Measurements from ENCODE around the gene MYO5A. TPM values are rescaled to one million over a fixed set of nuclear protein-coding genes. Genes with fewer than 3 reads are reported as not detected.
"Not testable (repeated sequence)": the region's sequence is repeated elsewhere in the genome, so short reads cannot be mapped to it uniquely, and the experiment has no call there.

Gene MYO5A
- total RNA-seq, 1 experiment from 2014 or later: 15.2 TPM

DNA sequence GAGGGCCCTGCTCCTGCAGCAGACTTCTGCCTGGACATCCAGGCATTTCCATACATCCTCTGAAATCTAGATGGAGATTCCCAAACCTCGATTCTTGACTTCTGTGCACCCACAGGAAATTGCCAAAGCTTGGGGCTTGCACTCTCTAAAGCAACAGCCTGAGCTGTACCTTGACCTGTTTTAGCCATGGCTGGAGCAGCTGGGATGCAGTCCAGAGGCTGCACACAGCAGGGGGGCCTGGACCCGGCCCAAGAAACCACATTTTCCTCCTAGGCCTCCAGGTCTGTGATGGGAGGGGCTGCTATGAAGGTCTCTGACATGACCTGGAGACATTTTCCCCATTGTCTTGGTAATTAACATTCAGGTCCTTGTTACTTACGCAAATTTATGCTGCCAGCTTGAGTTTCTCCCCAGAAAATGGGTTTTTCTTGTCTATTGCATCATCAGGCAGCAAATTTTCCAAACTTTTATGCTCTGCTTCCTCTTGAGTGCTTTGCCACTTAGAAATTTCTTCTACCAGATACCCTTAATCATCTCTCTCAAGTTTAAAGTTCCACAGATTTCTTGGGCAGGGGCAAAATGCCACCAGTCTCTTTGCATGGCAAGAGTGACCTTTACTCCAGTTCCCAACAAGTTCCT, 11.8 kb upstream of the MYO5A start:
- DNase-seq (ENCODE audit: low spot score): no peak

DNA sequence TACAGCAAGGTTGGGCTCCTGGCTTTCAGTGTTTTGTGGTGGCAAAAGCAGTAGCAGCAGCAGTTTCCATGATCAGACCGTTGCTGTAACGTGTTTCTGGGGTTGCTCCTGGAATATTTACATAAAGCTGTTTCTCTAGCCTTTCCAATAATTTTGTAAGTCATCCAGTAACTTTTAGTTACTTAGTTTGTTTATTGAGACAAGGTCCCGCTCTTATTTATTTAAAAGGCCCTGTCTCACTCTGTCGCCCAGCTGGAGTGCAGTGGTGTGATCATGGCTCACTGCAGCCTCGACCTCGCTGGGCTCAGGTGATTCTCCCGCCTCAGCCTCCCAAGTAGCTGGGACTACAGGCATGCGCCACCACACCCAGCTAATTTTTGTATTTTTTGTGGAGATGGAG, 8.8 kb upstream of the MYO5A start:
- no peak for DNase-seq (ENCODE audit: low spot score)

- no peak for DNase-seq (ENCODE audit: low spot score)
Measured at GRCh38 chr15:52532427-52532826, 3.7 kb upstream of the MYO5A start.

- DNase-seq (ENCODE audit: low spot score): no peak
Measured at GRCh38 chr15:52529940-52530339, 1.3 kb upstream of the MYO5A start.

- no peak for DNase-seq (ENCODE audit: low spot score)
Measured at GRCh38 chr15:52529341-52529924, 753 bp upstream of the MYO5A start.

GRCh38 chr15:52527911-52528563, 643 bp downstream of the MYO5A start:
- no peak for DNase-seq (ENCODE audit: low spot score)

DNA sequence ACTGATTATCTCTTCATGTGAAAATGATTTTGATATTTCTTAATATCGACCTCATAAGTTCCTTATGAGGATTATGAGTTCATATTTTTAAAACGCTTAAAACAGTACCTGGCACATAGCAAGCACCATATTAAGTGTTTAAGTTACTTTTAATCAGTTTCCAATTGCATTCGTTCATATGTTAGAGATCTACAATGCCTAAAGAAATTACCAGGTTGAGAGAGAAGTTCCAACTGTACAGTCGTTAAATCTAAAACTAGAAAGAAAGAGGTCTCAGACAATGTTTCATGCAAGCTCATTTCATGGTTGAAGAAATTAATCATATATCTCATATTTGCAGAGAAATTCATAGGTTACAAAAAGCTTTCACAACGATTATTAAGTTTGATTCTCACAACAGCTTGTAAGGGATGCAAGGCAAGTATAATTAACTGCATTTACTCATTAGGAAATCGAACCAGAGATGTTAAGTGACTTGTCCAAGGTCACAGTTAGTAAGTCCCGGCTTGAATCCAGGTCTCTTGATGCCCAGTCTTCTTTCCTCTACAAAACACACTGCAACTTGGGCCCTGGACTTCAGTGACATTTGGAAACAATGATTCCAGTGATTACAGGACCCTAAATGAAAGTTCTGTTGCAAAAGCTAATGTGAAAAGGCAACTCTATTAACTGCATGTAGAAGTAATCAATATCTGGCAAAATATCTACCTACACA, 1.3 kb downstream of the MYO5A start:
- no peak for DNase-seq (ENCODE audit: low spot score)

DNA sequence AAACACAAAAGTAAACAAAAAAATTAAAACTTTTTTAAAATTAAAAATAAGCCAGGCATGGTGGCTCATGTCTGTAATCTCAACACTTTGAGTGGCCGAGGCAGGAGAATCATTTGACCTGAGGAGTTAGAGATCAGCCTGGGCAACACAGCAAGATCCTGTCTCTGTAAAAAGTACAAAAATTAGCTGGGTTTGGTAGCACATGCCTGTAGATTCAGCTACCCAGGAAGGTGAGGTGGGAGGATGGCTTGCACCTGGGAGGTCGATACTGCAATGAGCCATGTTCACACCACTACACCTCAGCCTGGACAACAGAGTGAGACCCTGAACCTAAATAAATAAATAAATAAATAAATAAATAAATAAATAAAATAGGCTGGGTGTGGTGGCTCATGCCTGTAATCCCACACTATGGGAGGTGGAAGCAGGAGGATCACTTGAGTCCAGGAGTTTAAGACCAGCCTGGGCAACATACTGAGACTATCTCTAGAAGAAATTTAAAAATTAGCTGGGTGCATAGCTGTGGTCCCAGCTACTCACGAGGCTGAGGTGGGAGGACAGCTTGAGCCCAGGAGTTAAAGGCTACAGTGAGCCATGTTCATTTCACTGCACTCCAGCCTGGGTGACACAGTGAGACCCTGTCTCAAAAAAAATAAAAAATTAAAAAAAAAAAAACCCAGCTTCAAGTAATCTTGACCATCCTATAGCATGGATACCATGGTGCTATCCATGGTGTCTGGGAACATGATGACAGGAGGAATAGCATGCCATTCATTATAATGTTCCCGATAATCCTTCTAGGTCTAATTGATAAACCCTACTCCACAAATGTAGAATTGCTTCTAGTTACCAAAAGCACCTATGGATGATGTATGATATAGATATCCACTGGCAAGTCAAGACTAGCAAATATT, 4.2 kb downstream of the MYO5A start:
- no peak for DNase-seq (ENCODE audit: low spot score)

DNA sequence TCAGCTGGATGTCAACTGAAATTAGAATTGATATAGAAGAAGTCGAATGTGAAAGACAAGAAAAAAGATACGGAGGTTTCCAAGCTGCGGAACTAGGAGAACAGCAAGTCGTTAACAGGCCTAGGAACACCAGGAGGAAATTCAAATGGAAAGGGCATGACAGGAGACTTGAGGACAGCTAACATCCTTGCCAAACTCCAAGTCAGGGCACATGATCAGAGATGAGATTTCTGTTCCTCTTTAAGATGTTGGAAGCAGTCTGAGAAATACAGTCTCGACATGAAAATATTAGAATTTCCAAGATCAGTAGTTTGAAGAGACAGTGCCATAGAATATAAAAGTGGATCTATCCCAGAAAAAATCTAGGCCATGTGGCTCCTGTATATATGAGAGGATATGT, 5.0 kb downstream of the MYO5A start:
- no peak for DNase-seq (ENCODE audit: low spot score)

DNA sequence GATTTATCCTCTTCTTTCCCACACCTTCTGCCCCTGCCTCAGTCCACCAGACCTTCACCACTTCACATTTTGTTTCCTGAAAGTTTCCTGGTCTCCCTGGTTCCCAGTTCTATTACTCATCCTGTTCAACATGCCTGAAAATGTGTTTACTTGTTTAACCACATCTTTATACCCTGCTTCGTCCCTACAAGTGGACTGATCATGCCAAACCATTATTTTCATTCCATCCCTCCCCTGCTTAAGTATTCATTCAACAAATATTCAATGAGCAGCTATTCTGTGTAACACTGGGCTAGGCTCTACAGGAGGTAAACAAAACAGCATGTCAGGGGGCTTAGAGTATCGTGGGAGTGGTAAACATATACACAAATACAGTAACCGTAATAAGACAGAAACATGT, 5.5 kb downstream of the MYO5A start:
- peak; percentile 63 for DNase-seq (ENCODE audit: low spot score)

- DNase-seq (ENCODE audit: low spot score): no peak
Measured at GRCh38 chr15:52521682-52522081, 7.0 kb downstream of the MYO5A start.

GRCh38 chr15:52520421-52520820, 8.3 kb downstream of the MYO5A start:
- DNase-seq (ENCODE audit: low spot score): no peak

DNA sequence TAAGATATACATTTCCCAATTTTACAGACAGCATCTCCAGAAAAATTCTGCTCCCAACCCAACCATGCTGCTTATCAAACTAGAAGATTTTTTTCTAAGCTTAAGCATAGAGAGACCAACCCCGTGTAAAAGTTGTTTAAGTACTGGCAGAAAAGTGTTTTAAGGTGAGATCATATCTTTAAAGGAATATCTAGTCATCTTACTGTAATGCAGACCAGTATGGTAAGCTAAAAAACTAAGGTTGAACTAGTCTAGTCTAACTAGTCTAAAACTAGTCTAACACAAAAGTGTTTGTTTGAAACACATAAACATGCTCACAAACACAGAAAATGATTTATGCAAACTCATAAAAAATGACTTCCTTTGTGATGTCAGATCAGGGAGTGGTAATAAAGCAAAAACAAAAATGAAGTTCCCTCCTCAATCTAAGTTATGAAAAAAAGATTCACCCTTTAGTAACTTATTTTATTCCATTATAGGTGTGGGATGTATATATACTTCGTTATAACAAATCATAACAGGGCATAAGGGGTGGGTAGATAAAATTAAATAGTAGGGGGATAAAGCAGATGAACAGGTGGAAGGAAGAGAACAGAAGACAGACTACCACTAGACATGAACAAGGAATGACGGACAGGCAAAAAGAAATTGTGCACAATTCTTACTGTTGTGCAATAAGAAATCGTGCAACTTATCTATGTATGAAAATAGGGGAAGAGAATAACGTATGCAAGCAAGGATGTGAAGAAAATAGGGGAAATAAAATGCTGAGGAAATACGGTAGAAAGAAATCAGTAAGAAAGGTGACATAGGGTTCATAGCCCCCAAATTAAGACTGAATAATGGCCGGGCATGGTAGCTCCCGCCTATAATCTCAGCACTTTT, 10.0 kb downstream of the MYO5A start:
- no peak for DNase-seq (ENCODE audit: low spot score)

- DNase-seq (ENCODE audit: low spot score): no peak
Measured at GRCh38 chr15:52517014-52517413, 11.7 kb downstream of the MYO5A start.

DNA sequence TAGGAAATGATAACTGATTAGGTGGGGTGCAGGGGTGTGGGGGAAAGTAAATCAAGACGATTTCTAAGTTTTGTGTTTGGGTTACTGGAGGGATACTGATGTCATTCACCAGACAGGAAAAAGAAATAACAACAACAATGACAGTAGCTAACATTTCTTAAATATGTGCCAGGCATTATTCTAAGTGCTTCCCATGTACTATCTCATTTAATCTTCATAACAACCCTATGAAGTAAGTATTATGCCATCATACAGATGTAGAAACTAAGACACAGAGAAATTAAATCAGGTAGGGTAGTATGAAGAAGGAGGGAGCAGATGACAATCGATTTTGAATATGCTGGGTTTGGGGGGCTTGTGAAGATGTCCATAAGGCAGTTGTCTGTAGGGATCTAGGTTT, 13.3 kb downstream of the MYO5A start:
- no peak for DNase-seq (ENCODE audit: low spot score)

DNA sequence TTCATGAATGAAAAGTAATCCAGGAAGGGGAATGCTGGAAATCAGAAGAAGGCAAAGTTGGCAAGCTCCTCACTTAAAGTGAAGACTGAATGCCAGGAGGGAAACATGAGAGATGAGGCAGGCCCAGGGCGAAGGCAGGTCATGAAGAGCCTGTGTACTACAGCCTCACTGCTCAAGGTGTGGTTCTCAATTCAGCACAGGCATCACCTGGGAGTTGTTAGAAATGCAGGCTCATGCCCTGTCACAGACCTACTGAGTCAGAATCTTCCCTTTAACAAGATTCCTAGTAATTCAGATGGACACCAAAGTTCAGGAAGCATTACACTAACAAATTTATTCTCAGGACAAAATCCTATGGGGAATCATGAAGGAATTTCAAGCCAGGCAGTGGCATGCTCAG, 14.2 kb downstream of the MYO5A start:
- DNase-seq (ENCODE audit: low spot score): no peak

- DNase-seq (ENCODE audit: low spot score): not testable (repeated sequence)
Measured at GRCh38 chr15:52512869-52513268, 15.8 kb downstream of the MYO5A start.

DNA sequence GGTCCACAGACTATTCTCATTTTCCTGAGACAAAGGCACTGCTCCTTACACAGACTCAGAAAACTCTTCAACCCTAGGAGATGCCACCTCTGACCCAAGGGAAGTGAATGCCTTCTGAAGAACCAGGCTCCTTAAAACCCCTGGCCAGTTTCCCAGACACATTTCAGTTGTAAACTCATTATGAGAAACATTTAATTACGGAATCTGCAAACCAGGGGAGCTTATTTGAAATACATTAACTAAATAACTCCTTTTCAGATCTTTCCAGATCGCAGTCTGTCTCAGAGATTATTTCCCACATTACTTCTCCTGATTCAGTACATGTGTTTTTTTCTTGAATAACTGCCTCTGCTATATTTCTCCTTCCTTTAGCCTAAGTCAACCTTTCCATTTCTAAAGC, 17.6 kb downstream of the MYO5A start:
- DNase-seq (ENCODE audit: low spot score): no peak

- no peak for DNase-seq (ENCODE audit: low spot score)
Measured at GRCh38 chr15:52509500-52510245, 19.0 kb downstream of the MYO5A start.

DNA sequence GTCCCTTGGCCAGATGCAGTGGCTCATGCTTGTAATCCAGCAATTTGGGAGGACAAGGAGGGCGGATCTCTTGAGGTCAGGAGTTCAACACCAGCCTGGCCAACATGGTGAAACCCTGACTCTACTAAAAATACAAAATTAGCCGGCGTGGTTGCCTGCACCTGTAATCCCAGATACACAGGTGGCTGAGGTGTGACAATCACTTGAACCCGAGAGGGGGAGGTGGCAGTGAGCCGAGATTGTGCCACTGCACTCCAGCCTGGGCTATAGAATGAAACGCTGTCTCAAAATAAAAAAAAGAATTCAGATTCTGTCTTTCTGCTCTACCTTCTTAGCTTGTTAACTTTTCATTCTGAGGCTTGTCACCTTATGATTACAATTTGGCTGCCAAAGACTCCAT, 22.1 kb downstream of the MYO5A start:
- no peak for DNase-seq (ENCODE audit: low spot score)

Data from H4 (cell line).